B cell (primary cell): ENCODE data around the gene SEPTIN11. TPM values are rescaled to one million over a fixed set of nuclear protein-coding genes. Genes with fewer than 3 reads are reported as not detected.

Source experiments
- ATAC-seq: fragments of 200-7000 bp; cut with Tn5 transposase; one replicate; pipeline ENCODE4 v1.10.0; 2021; ENCODE audit warnings: low read depth, mild to moderate bottlenecking, moderate number of reproducible peaks, moderate library complexity
- CTCF ChIA-PET: fragments of 350-600 bp; sonication (Branson Sonifier 250); formaldehyde crosslinking; loops from one replicate; lab custom pipeline; 2021; ENCODE audit warnings: antibody characterized with exemption, inconsistent platforms; lab: Charles Lee
- POLR2A ChIA-PET: fragments of 350-600 bp; sonication (Branson Sonifier 250); formaldehyde crosslinking; loops from one replicate; lab custom pipeline; 2021; ENCODE audit warnings: antibody characterized with exemption; lab: Charles Lee
- DNase-seq: peaks from one replicate; pipeline ENCODE4 v3.0.0; 2013
- H2AFZ ChIP-seq: 2 replicates; pipeline ENCODE4 v1.6.1; 2012; ENCODE audit warnings: mild to moderate bottlenecking, low read depth, low read length; ENCODE audit not compliant: insufficient read depth, poor library complexity, severe bottlenecking
- H3K27ac ChIP-seq, 2 donors: 1 replicate in 1 of 2; 2 replicates in 1 of 2; pipeline ENCODE4 v1.5.1; 2012 to 2013; ENCODE audit warnings: low read length in 2 of 2, mild to moderate bottlenecking in 2 of 2, moderate library complexity in 1 of 2
- H3K27me3 ChIP-seq, 4 experiments: fragments of 200-600 bp in 1 of 4; sonication (generic) in 1 of 4; replicated peaks in 1 of 4; 1 replicate in 2 of 4; 2 replicates in 2 of 4; pipeline versions ENCODE4 v1.6.1 to v1.7.0; 2013 to 2016; ENCODE audit warnings: low read length in 3 of 4, mild to moderate bottlenecking in 2 of 4, mixed read lengths in 1 of 4, moderate library complexity in 1 of 4; ENCODE audit not compliant: insufficient read depth in 4 of 4, control insufficient read depth in 3 of 4; ENCODE audit errors: control extremely low read depth in 1 of 4
- H3K36me3 ChIP-seq, 2 experiments: replicated peaks in 1 of 2; 1 replicate in 1 of 2; 2 replicates in 1 of 2; pipeline versions ENCODE4 v1.6.1 to v1.7.1; 2013; ENCODE audit warnings: low read length in 1 of 2; ENCODE audit not compliant: insufficient read depth in 2 of 2, control insufficient read depth in 1 of 2; ENCODE audit errors: control extremely low read depth in 1 of 2, extremely low read depth in 1 of 2
- H3K4me1 ChIP-seq, 2 donors: fragments of 200-600 bp in 1 of 2; sonication (generic) in 1 of 2; 1 replicate in 1 of 2; 2 replicates in 1 of 2; pipeline versions ENCODE4 v1.5.1 to v1.6.1; 2013 to 2017; ENCODE audit warnings: low read length in 2 of 2; ENCODE audit not compliant: control insufficient read depth in 2 of 2, insufficient read depth in 2 of 2
- H3K4me2 ChIP-seq: replicated peaks from 2 replicates; pipeline ENCODE3; 2012; ENCODE audit warnings: mild to moderate bottlenecking, low read depth, low read length; ENCODE audit not compliant: poor library complexity, severe bottlenecking
- H3K4me3 ChIP-seq, 5 experiments: fragments of 200-600 bp in 1 of 5; sonication (generic) in 1 of 5; 1 replicate in 3 of 5; 2 replicates in 2 of 5; pipeline versions ENCODE4 v1.5.1 to v1.7.0; 2011 to 2016; ENCODE audit warnings: low read length in 4 of 5, mild to moderate bottlenecking in 4 of 5, low read depth in 2 of 5, control low read depth in 1 of 5, moderate library complexity in 1 of 5; ENCODE audit not compliant: insufficient read depth in 1 of 5; ENCODE audit errors: control extremely low read depth in 1 of 5, extremely low read depth in 1 of 5
- H3K79me2 ChIP-seq: fragments of 200-600 bp; sonication (generic); one replicate; pipeline ENCODE4 v1.6.0; 2016; ENCODE audit warnings: low read length; ENCODE audit not compliant: control insufficient read depth, insufficient read depth
- H3K9ac ChIP-seq: fragments of 200-600 bp; sonication (generic); 2 replicates; pipeline ENCODE4 v1.6.1; 2017; ENCODE audit warnings: mild to moderate bottlenecking, low read length, moderate library complexity
- H3K9me3 ChIP-seq, 3 donors: one replicate each; pipeline versions ENCODE4 v1.6.1 to v1.7.1; 2013; ENCODE audit warnings: low read length in 2 of 3; ENCODE audit not compliant: control insufficient read depth in 2 of 3, insufficient read depth in 1 of 3; ENCODE audit errors: control extremely low read depth in 1 of 3
- H4K20me1 ChIP-seq: 2 replicates; pipeline ENCODE4 v1.6.0; 2012; ENCODE audit warnings: mild to moderate bottlenecking, low read length; ENCODE audit not compliant: insufficient read depth, control insufficient read depth, poor library complexity, severe bottlenecking
- H3K27ac Mint-ChIP-seq: one replicate; pipeline ENCODE4 v1.8.0; 2021; ENCODE audit warnings: mixed read lengths
- H3K27me3 Mint-ChIP-seq: one replicate; pipeline ENCODE4 v1.8.0; 2021; ENCODE audit warnings: mixed read lengths
- H3K4me1 Mint-ChIP-seq: one replicate; pipeline ENCODE4 v1.8.0; 2021; ENCODE audit warnings: mixed read lengths
- H3K4me3 Mint-ChIP-seq: one replicate; pipeline ENCODE4 v1.8.0; 2021; ENCODE audit warnings: mixed read lengths
- H3K9me3 Mint-ChIP-seq: one replicate; pipeline ENCODE4 v1.8.0; 2022; ENCODE audit warnings: mixed read lengths; ENCODE audit not compliant: insufficient read depth
- CTCF ChIP-seq: fragments of 200-600 bp; IDR thresholded peaks from one replicate; pipeline ENCODE4 v1.8.0; 2022; ENCODE audit warnings: antibody characterized with exemption, mild to moderate bottlenecking
- EZH2 ChIP-seq: IDR thresholded peaks from 2 replicates; pipeline ENCODE4 v1.6.1; 2012; ENCODE audit warnings: borderline replicate concordance, low read depth, mild to moderate bottlenecking, moderate library complexity, low read length; ENCODE audit not compliant: insufficient read depth, poor library complexity, severe bottlenecking
- WGBS: methylation state at CpG from one replicate; pipeline ENCODE4 v1.1.5; 2013; ENCODE audit warnings: missing lambda C conversion rate; ENCODE audit not compliant: insufficient coverage; 5-methylcytosine and 5-hydroxymethylcytosine counted together
- intact Hi-C: fragments of 100-400 bp; cut with micrococcal nuclease; formaldehyde crosslinking; loops from one replicate; pipeline ENCODE4 v1.10.0; 2022
- polyA plus RNA-seq: library from polyadenylated mRNA; depleted of rRNA; stranded (reverse); fragments of >200 nt; gene quantifications from 2 replicates; pipeline ENCODE4 v1.2.3, GENCODE V29; 2012
- total RNA-seq, 2 donors: library from RNA; stranded (reverse); fragments of 120-200 nt in 1 of 2; gene quantifications; 1 replicate in 1 of 2; 2 replicates in 1 of 2; pipeline versions ENCODE4 v1.2.3 to v1.2.4, GENCODE V29; 2013 to 2022

SEPTIN11 gene
- total and polyA plus RNA-seq, 2 donors (not counting 1 experiment from before 2014, with no cell fraction given) = 3.5 to 22.7 TPM

- ATAC-seq = no peak
- Histone ChIP-seq H2AFZ (no peak overlapping the region), H4K20me1 (no peaks in the 10 kb centered on the region), H3K9me3 (no peaks in the 10 kb centered on the region), H3K27ac (no peak overlapping the region), H3K9ac (no peak overlapping the region), H3K27me3 (no peaks in the 10 kb centered on the region), H3K4me3 (no peak overlapping the region), H3K79me2 (peaks cover 26% of the 10 kb centered on the region), H3K4me1 (peaks cover 10% of the 10 kb centered on the region in 2 donors), H3K4me2 (no peak overlapping the region), H3K36me3 (no peaks in the 10 kb centered on the region)
- WGBS = no CpG with 5 or more reads among the region's 1 CpG
- CTCF ChIA-PET = no interaction called here
- H3K9me3 Mint-ChIP-seq = no peaks in the 10 kb centered on the region
- peaks cover 10% of the 10 kb centered on the region for H3K4me1 Mint-ChIP-seq
- POLR2A ChIA-PET = no interaction called here
- H3K27me3 Mint-ChIP-seq = no peaks in the 10 kb centered on the region
- intact Hi-C loops = loop anchor here (10.0 kb wide), 1 partner anchor 90 kb away; no protein-coding TSS in a partner anchor
- no peak overlapping the region for H3K4me3 Mint-ChIP-seq
- no peak for DNase-seq
- TF ChIP-seq EZH2 (no peak), CTCF (no peak)
- no peak overlapping the region for H3K27ac Mint-ChIP-seq
Measured at GRCh38 chr4:76955182-76955581, 5.6 kb downstream of the SEPTIN11 start.

DNA sequence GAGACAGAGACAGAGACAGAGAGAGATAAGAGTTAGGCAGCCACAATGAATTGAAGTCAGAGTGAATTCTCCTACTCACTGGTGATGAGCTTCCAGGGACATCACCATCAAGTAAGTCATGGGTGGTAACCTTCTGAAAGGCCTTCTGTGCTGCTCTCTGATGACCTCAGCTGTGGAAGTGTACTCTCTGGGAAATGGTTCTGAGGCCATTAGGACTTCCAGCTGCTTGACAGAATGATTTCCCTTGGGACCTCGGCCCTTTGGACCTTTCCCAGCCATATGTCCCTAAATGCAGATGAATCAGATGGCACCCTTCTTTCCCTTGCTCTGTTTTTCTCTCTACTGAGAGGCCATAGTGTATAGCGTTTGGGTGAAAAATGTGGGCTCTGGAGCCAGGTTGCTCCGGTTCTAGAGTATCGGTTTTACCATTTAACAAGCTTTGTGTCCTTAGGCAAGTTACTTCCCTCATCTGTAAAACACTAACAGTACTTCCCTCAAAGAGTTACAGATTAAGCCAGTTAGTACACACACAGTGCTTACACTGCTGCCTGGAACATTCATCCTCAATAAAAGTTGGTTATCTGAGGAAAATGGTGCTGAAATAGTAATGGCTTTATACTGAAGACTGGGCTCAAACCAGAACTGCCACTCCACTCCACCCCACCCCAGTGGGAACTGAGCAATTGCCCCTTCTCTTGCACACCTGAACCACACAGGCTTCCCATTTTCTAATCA lies 7.6 kb downstream of the SEPTIN11 start:
- ChIA-PET POLR2A (no interaction called here), CTCF (no interaction called here)
- H3K79me2 ChIP-seq = peaks cover 22% of the 10 kb centered on the region
- no peak overlapping the region for H3K4me2 ChIP-seq
- intact Hi-C loops = loop anchor here (10.0 kb wide), 1 partner anchor 88 kb away; no protein-coding TSS in a partner anchor
- DNase-seq (no peak), ATAC-seq (no peak)
- H3K9me3 ChIP-seq = no peaks in the 10 kb centered on the region
- H4K20me1 ChIP-seq = no peaks in the 10 kb centered on the region
- no peak overlapping the region for H2AFZ ChIP-seq
- H3K9ac ChIP-seq = no peak overlapping the region
- H3K36me3 ChIP-seq = no peaks in the 10 kb centered on the region
- Mint-ChIP-seq H3K27me3 (no peaks in the 10 kb centered on the region), H3K4me1 (no peaks in the 10 kb centered on the region), H3K9me3 (no peaks in the 10 kb centered on the region), H3K27ac (no peak overlapping the region), H3K4me3 (no peak overlapping the region)
- no peak overlapping the region for H3K27ac ChIP-seq
- no peak for TF ChIP-seq CTCF
- no peak for TF ChIP-seq EZH2
- H3K4me1 ChIP-seq = no peaks in the 10 kb centered on the region
- WGBS = no CpG with 5 or more reads among the region's 4 CpGs
- no peaks in the 10 kb centered on the region for H3K27me3 ChIP-seq
- no peak overlapping the region for H3K4me3 ChIP-seq
